Measurements from ENCODE around the gene INAFM1.

DNA sequence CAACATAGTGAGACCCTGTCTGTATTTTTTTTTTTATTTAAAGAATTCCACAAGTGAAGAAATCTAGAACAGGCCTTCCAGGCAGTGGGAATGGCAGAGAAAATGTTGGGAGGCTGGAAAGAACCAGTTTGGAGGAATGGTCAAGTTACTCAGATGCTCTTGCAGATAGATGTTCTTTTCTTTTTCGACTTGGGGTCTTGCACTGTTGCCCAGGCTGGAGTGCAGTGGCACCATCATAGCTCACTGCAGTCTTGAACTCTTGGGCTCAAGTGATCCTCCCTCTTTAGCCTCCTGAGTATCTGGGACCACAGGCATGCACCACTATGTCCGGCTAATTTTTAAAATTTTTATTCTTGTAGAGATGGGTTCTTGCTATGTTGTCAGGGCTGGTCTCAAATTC lies 35.6 kb downstream of the INAFM1 start:
- TF ChIP-seq, protein P1, sequence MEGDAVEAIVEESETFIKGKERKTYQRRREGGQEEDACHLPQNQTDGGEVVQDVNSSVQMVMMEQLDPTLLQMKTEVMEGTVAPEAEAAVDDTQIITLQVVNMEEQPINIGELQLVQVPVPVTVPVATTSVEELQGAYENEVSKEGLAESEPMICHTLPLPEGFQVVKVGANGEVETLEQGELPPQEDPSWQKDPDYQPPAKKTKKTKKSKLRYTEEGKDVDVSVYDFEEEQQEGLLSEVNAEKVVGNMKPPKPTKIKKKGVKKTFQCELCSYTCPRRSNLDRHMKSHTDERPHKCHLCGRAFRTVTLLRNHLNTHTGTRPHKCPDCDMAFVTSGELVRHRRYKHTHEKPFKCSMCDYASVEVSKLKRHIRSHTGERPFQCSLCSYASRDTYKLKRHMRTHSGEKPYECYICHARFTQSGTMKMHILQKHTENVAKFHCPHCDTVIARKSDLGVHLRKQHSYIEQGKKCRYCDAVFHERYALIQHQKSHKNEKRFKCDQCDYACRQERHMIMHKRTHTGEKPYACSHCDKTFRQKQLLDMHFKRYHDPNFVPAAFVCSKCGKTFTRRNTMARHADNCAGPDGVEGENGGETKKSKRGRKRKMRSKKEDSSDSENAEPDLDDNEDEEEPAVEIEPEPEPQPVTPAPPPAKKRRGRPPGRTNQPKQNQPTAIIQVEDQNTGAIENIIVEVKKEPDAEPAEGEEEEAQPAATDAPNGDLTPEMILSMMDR (IDR thresholded peaks at IDR 0.05): no peak
- no peak for TF ChIP-seq POLR2A (IDR thresholded peaks at IDR 0.05)

Data from testis (tissue), 2 donors.